ENCODE results near the gene HNRNPF.

HNRNPF gene

GRCh38 chr10:43348511-43349312 lies 60.3 kb downstream of the HNRNPF start:
- no peak for TF ChIP-seq CREB5 (CRISPR knock-in tag; IDR thresholded peaks at IDR 0.05; ENCODE audit: low read depth)
- no peak for TF ChIP-seq TOX (CRISPR knock-in tag; IDR thresholded peaks at IDR 0.05; ENCODE audit: borderline replicate concordance)
- no peak for TF ChIP-seq CSRNP3 (CRISPR knock-in tag; IDR thresholded peaks at IDR 0.05)
- ATAC-seq, result peak; percentile 99

DNA sequence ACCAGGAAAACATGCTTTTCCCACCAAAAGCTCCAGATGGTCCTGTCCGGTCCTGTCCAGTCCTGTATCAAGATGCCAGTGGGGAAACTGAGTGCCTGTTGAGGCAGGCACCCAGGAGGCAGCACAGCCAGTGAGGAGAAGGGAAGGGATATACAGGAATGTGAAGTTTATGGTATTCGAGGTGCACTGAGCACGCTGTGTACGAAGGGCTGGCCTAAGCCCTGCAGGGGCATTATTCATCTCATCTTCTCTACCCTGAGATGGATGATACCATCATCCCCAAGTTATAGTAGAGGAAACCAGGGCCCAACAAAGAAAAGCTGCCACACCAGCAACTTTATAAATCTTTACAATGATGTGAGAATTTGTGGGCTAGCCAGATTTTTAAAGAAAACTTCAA lies 61.0 kb downstream of the HNRNPF start:
- no peak for TF ChIP-seq ZFP30 (CRISPR knock-in tag; IDR thresholded peaks at IDR 0.05)
- TF ChIP-seq SNAI2 (CRISPR knock-in tag; IDR thresholded peaks at IDR 0.05), result no peak
- no peak for TF ChIP-seq ZFP3 (CRISPR knock-in tag; IDR thresholded peaks at IDR 0.05)
- no peak for TF ChIP-seq CSDC2 (CRISPR knock-in tag; IDR thresholded peaks at IDR 0.05)
- TF ChIP-seq PATZ1 (CRISPR knock-in tag; IDR thresholded peaks at IDR 0.05; ENCODE audit: borderline replicate concordance), result no peak
- TF ChIP-seq ISL1 (CRISPR knock-in tag; IDR thresholded peaks at IDR 0.05), result no peak
- TF ChIP-seq OSR1 (CRISPR knock-in tag; IDR thresholded peaks at IDR 0.05), result no peak
- no peak for TF ChIP-seq PPARA (CRISPR knock-in tag; IDR thresholded peaks at IDR 0.05; ENCODE audit: borderline replicate concordance)
- TF ChIP-seq, protein P1, sequence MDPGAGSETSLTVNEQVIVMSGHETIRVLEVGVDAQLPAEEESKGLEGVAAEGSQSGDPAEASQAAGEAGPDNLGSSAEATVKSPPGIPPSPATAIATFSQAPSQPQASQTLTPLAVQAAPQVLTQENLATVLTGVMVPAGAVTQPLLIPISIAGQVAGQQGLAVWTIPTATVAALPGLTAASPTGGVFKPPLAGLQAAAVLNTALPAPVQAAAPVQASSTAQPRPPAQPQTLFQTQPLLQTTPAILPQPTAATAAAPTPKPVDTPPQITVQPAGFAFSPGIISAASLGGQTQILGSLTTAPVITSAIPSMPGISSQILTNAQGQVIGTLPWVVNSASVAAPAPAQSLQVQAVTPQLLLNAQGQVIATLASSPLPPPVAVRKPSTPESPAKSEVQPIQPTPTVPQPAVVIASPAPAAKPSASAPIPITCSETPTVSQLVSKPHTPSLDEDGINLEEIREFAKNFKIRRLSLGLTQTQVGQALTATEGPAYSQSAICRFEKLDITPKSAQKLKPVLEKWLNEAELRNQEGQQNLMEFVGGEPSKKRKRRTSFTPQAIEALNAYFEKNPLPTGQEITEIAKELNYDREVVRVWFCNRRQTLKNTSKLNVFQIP (CRISPR knock-in tag; IDR thresholded peaks at IDR 0.05; ENCODE audit: borderline replicate concordance, low read depth), result no peak
- no peak for TF ChIP-seq CSRNP3 (CRISPR knock-in tag; IDR thresholded peaks at IDR 0.05)
- no peak for ATAC-seq

DNA sequence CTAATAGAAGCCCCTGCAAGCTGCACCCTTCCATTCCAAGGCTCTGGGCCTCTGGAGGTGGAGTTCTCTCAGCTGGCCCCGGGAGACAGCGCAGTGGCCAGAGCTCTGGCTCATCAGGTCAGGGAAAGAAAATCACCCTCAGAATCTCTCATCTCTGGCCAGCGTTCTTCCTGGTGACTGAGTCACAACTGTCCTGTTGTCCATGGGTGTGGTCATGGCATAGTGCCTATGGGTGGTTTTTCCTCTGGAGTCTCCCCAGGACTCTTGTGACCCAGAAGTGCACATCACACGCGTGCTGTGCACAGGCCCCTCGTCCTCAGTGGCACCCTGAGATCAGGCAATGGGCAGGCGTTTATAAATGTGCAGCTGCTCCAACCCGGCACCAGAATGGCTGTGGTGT lies 64.9 kb downstream of the HNRNPF start:
- TF ChIP-seq ISL1 (CRISPR knock-in tag; IDR thresholded peaks at IDR 0.05) (no peak), OSR1 (CRISPR knock-in tag; IDR thresholded peaks at IDR 0.05) (no peak), ZNF8 (CRISPR knock-in tag; IDR thresholded peaks at IDR 0.05) (no peak), TCF4 (CRISPR knock-in tag; IDR thresholded peaks at IDR 0.05; ENCODE audit: borderline replicate concordance) (no peak), CREB5 (CRISPR knock-in tag; IDR thresholded peaks at IDR 0.05; ENCODE audit: low read depth) (no peak), ZC3H10 (CRISPR knock-in tag; IDR thresholded peaks at IDR 0.05) (no peak)
- no peak for ATAC-seq

DNA sequence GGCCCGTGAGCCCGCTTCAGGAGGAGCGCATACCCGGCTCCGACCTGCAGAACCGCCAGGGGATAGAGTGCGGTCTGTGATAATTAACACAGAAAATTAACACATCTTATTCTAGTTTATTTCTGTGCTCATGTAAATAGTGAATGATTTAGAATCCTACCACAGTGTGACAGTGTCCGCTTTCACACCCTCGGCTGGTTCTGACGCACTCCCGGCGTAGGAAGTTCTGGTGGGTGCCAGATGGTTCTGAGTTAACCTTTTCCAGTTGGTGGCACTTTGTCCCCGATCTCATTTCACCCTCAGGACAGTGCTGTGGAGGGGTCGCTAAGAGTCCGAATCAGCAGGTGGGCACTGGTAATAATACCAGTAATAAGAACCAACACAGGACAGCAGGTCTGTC lies 65.9 kb downstream of the HNRNPF start:
- ATAC-seq, result no peak
- TF ChIP-seq, protein P1 (CRISPR knock-in tag; IDR thresholded peaks at IDR 0.05; ENCODE audit: borderline replicate concordance, low read depth), result no peak
- TF ChIP-seq PATZ1 (CRISPR knock-in tag; IDR thresholded peaks at IDR 0.05; ENCODE audit: borderline replicate concordance) (no peak), CREB5 (CRISPR knock-in tag; IDR thresholded peaks at IDR 0.05; ENCODE audit: low read depth) (no peak)
